Measurements from ENCODE around the gene AKNAD1.
"Not testable (repeated sequence)": the region's sequence is repeated elsewhere in the genome, so short reads cannot be mapped to it uniquely, and the experiment has no call there.

AKNAD1 gene

GRCh38 chr1:108791790-108792189, 65.1 kb downstream of the AKNAD1 start:
- no peak for DNase-seq

- no peak for DNase-seq
Observed at GRCh38 chr1:108785880-108786279, 71.0 kb downstream of the AKNAD1 start.

GRCh38 chr1:108785264-108785663, 71.6 kb downstream of the AKNAD1 start:
- no peak for DNase-seq

- not testable (repeated sequence) for DNase-seq
Observed at GRCh38 chr1:108781575-108781944, 75.3 kb downstream of the AKNAD1 start.

- DNase-seq: no peak
Observed at GRCh38 chr1:108780937-108781574, 75.8 kb downstream of the AKNAD1 start.

- no peak for DNase-seq
Observed at GRCh38 chr1:108779455-108779854, 77.4 kb downstream of the AKNAD1 start.

GRCh38 chr1:108777839-108778238, 79.1 kb downstream of the AKNAD1 start:
- DNase-seq: no peak

- no peak for DNase-seq
Observed at GRCh38 chr1:108767708-108768107, 89.2 kb downstream of the AKNAD1 start.

- no peak for DNase-seq
Observed at GRCh38 chr1:108767115-108767514, 89.8 kb downstream of the AKNAD1 start.

All from hypothalamus (tissue), 51 donors.